Measurements from ENCODE around the gene TUBB2A.

DNA sequence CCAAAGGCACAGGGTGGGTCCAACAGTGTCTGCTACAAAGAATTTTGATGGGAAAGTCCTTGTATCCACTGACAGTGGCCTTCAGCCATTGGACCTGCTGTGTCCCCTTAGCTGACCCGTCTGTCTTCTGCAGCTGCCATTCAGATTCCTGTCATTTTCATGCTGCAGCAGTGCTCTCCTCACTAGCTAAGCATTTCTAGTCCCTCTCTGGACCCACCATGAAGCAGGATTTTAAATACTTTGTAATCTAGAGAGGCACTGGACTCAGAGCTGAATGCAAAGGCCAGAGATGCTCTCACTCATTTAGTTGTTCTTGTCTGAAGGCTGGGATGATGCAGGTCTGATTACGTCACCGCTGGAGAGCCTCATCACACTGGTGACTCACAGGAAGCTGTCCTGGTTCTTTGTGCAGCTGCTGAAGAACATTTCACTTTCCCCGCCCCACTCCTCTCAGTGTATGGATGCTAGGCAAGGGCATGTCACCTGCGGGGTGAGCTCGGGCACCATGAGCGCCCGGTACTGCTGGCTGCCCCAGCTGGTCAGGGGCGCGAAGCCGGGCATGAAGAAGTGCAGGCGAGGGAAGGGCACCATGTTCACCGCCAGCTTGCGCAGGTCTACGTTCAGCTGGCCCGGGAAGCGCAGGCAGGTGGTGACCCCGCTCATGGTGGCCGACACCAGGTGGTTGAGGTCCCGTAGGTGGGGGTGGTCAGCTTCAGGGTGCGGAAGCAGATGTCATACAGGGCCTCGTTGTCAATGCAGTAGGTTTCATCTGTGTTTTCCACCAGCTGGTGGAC lies 19.4 kb upstream of the TUBB2A start:
- TF ChIP-seq, protein P1, sequence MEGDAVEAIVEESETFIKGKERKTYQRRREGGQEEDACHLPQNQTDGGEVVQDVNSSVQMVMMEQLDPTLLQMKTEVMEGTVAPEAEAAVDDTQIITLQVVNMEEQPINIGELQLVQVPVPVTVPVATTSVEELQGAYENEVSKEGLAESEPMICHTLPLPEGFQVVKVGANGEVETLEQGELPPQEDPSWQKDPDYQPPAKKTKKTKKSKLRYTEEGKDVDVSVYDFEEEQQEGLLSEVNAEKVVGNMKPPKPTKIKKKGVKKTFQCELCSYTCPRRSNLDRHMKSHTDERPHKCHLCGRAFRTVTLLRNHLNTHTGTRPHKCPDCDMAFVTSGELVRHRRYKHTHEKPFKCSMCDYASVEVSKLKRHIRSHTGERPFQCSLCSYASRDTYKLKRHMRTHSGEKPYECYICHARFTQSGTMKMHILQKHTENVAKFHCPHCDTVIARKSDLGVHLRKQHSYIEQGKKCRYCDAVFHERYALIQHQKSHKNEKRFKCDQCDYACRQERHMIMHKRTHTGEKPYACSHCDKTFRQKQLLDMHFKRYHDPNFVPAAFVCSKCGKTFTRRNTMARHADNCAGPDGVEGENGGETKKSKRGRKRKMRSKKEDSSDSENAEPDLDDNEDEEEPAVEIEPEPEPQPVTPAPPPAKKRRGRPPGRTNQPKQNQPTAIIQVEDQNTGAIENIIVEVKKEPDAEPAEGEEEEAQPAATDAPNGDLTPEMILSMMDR (IDR thresholded peaks at IDR 0.05), result no peak
- TF ChIP-seq POLR2A (IDR thresholded peaks at IDR 0.05), result no peak

All from tibial nerve (tissue), 3 donors.